Keratinocyte (primary cell): Measurements from ENCODE around the gene SLC13A5.

Experiments used
- CTCF ChIP-seq, 3 experiments: IDR thresholded peaks in 1 of 3; conservative IDR thresholded peaks in 1 of 3; optimal IDR thresholded peaks in 1 of 3; 2 replicates in 2 of 3; 3 replicates in 1 of 3; pipeline versions ENCODE3 to v1.5.1; 2011; ENCODE audit warnings: low read length in 3 of 3, mild to moderate bottlenecking in 3 of 3, moderate library complexity in 2 of 3, control low read depth in 1 of 3, inconsistent platforms in 1 of 3; ENCODE audit not compliant: insufficient read depth in 2 of 3; ENCODE audit errors: extremely low read depth in 1 of 3
- EZH2 ChIP-seq: IDR thresholded peaks from one replicate; pipeline ENCODE4 v1.6.1; 2012; ENCODE audit warnings: inconsistent platforms, mild to moderate bottlenecking, low read length, moderate library complexity

- TF ChIP-seq EZH2, result no peak
- no peak for TF ChIP-seq CTCF (optimal IDR thresholded peaks at IDR 0.05 in 1 of 3, IDR thresholded peaks at IDR 0.05 in 1 of 3, conservative IDR thresholded peaks at IDR 0.05 in 1 of 3; ENCODE audit: extremely low read depth in 1 of 3, insufficient read depth in 2 of 3, low read length in 3 of 3)
Observed at GRCh38 chr17:6721744-6722143, 8.6 kb upstream of the SLC13A5 start.
